ENCODE measurements around the gene SRC.

Gene SRC

DNA sequence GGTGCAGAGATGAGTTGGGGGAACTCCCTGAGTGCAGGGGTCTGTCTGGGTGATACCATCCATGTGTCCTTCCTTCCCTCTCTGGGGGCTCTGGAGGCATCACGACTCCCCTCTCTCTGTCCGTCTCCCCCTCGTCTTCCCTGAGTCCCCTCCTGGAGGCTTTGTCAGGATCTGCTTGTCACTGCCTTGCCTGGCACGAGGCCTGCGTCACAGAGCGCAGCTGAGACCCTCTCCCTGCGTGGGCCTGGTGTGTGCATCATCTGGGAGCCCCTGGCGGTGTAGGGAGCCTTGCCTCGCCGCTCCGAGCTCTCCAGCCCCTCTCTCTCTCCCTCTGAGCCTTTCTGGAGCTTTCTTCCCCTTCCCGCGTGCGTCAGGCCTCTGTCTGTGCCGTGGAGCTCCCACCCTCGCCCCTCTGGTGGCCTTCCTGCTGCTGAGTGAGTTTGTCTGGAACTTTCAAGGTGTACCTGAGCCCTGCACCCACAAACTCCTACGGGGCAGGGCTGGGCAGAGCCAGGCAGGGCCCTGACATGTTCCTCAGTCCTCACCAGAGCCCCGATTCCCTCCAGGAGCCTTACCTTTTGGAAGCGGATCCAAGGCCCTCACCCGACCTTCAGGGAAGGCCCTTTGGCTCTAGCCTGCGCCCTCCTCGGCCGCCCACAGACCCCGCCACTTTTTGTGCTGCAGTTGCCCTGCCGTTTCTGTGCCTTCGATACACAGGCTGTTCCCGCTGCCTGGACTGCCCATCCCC is 70.3 kb downstream of the SRC start:
- DNase-seq, result no peak

DNA sequence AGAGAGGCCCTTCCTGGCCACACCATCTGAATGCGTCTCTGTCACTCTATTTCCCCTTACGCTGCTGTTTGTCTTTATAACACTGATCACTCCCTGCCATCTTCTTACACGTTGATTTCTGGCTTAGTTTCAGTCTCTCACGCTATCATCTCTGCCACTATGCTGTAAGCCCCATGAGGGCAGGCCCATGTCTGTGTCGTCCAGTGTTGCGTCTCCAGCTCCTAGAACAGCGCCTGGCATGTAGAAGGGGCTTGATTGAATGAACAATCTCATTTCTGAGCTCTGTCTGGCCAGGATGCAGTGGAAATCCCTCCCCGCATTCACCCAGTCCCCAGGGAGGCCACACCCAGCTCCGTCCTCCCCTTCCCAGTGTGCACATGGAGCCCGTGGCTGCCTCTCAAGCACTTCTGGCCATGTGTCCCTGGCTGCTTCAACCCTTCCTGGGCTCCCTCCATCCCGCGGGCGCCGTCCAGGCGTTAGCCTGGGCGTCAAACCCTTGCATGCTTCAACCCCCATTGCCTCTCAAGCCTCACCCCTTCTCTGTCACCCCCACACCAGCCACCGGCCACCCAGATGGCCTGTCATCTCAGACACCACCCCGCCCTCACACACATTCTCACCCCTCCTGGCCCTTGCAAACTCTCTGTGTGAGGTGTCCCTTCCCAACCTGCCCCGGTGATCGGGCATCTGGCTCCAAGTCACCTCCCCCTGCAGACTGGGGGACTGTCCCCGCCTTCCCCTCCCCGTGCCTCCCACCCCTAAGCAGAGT is 71.1 kb downstream of the SRC start:
- DNase-seq, result no peak

DNA sequence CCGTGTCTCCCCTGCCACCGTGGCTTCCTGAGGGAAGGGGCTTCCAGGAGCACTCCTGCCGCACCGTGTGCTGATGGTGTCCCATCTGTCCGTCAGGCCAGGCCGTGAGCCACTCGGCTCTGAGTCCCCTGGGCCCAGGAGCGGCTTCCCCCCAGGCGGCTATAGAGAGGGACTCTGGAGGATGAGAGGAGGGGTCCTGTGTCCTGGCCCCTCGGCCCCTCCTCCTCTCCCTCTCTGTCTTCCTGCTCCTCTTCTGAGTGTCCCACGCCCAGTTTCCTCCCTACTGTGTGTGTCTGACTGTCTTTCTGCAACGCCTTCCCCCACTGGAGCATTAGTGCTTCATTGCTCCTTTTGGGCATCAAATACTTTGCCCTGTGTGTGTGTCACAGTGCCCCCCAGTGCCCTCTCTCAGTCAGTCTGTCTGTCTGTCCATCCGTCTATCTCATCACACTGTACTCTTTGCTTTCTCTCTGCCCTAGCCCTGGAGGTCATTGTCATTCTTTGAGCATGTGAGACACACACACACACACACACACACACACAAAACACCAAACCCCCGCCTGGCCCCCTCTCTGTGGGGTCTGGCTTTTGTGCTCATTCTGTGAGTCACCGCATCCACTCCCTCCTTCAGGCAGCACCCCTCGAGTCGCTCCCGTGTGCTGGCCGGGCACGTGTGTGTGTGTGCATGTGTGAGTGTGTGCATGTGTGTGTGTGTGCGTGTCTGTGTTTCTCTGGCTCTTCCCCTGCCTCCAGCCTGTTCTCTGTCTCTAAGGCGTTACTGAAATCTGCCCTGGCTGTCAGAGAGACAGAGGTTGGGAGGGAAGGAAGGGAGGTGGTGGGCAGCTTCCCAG is 71.9 kb downstream of the SRC start:
- no peak for DNase-seq

DNA sequence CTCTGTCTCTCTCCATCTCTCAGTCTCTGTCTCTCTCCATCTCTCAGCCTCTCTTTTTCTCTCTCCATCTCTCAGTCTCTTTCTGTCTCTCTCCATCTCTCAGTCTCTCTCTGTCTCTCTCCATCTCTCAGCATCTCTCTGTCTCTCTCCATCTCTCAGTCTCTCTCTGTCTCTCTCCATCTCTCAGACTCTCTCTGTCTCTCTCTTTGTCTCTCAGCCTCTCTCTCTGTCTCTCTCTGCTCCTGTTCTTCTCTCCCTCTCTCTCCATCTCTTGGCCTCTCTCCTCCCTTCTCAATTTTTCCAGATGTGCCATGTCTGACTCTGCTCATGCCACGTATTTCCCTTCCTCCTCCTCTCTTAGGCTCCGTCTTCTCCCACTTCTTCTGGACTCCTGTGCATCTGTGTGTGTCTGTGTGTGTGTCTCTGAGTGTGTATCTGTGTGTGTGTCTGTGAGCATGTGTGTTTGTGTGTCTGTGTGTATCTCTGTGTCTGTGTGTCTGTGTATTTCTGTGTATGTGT is 72.7 kb downstream of the SRC start:
- no peak for DNase-seq

- no peak for DNase-seq
Observed at GRCh38 chr20:37419307-37419706, 73.4 kb downstream of the SRC start.

DNA sequence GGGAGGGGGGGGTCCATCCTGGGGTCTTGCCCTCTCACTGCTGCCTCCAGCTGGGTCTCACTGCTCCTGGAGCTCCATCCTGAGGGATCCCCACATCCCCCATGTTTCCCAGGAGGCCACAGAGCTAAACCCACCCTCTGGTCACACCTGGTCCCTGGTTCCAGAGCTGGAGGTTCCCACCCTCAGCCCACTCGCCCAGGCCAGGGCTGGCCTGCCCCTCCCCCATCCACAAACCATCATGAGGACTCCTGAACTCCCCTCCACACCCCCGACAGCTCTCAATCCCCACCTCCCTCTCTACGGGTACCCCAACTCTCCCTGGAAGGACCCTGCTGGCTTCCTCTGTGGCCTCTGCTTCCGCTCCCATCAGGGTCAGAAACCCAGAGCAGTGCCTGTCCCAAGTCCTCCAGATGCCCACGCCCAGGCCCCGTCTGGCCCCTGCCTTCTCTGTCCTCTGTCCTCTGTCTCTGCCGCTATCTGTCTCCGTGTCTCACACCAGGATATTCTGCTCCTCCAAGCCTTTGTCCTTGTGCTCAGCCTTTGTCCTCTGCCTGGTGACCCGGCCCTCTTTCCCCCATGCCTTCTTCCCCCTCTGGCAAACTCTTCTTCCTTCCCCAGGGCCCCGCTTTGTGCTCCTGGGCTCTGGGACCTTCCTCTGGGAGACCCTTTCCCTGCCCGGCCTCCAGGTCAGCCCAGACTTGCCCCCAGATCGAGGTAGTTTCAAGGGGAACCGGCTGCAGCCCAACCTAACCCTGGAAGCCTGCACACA is 74.0 kb downstream of the SRC start:
- no peak for DNase-seq

DNA sequence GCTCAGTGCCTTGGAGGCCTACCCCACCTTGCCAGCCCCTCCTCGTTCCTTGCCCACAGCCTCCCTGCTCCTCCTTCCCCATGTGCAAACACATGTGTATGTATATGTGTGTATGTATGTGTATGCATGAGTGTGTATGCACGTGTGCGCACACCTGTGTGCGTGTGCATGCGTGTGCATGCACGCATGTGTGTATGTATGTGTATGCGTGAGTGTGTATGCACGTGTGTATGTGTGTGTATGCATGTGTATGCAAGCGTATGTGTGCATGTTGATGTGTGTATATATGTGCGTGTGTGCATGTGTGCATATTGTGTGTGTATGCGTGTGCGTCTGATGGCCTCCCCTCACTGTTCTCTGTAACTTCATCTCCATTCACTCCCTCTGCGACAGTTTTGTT is 74.7 kb downstream of the SRC start:
- no peak for DNase-seq

- DNase-seq, result no peak
Observed at GRCh38 chr20:37421060-37421905, 75.3 kb downstream of the SRC start.

DNA sequence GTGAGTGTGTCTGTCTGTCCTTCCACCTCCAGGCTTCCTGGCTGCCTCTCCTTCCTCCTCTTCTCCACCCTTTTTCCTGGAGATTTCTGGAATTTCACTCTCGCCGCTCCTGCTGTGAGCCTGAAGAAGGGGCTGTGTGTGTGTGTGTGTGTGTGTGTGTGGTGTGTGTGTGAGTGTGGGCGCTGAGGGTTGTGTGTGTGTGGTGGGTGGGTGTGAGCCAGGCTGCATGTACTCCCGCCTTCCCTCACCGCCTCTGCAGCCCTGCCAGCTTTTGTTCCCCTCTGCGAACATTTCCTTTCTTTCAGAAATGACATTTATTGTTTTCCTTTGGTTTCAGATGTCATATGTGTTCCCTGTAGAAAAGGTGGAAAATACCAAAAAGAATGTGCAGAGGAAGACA is 76.0 kb downstream of the SRC start:
- DNase-seq, result no peak

- DNase-seq, result no peak
Observed at GRCh38 chr20:37422791-37423286, 76.9 kb downstream of the SRC start.

GRCh38 chr20:37423545-37423944 is 77.6 kb downstream of the SRC start:
- no peak for DNase-seq

DNA sequence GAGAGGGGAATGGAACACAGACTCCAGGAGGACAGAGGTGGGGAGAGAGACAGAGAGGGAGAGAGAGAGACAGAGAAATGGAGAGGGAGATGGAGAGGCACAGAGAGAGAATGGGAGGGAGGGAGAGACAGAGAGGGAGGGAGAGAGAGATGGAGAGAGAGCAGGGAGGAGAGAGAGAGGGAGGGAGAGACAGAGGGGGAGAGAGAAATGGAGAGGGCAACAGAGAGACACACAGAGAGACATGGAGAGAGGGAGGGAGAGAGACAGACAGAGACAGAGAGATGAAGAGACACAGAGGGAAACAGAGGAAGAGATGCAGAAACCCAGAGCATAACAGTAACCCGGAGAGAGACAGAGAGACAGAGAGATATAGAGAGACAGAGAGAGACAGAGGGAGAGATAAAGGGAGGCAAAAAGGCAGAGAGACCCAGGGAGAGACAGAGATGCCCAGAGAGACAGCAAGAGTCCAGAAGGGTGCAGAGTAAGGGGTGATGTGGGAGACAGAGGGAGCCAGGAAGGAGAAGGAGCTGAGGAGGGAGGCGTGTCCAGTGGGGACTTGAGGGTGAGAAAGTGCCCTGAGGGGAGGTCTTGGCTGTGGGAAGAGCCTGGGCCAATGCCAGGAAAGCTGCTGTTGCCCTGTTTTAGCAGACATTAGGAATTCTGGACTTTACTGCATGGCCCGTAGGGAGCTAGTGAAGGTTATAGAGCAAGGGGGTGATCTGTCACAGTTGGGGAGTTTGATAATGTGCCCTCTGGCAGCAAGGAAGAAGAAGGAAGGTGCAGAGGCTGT is 78.3 kb downstream of the SRC start:
- no peak for DNase-seq

DNA sequence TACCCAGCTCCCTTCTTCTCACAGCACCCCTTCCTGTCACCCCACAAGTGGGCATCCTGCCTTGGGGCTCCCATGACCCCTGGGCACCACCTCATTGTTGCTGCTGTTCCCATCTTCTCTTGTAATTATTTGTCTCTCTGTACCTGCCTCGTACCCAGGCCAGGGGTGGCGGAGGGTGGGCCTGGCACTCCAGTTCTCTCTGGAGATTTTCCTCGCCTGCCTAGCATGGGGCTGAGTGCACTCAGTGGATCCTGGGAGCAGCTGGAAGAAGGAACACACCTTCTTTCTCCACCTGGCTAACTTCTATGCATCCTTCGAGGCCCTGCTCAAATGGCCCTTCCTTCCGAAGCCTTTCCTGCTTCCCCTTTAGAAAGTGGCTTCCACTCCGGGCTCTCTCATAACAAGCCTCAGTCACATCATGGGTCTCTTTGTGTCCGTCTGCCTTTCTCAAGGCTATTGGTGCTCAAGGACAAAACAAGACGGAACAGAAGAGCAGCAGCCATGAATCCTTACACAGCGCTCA is 79.2 kb downstream of the SRC start:
- DNase-seq, result no peak

DNA sequence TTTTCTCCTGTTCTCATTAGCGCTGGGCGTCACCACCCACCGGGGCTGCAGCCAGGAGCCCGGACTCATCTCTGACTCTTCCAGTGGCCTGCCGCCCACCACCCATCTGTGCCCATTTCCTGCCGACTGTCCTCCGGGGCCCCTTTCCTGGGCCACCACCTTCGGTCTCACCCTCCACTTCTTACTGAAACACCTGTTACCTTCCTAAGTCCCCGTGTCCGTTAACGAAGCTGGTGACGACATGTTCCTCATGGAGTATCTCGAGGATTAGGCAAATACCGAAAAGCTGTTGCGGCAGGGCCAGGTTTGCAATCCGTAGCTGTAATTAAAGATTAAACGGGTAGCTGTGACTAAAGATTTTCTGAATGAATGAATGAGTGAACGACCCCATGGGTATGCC is 80.2 kb downstream of the SRC start:
- no peak for DNase-seq

DNA sequence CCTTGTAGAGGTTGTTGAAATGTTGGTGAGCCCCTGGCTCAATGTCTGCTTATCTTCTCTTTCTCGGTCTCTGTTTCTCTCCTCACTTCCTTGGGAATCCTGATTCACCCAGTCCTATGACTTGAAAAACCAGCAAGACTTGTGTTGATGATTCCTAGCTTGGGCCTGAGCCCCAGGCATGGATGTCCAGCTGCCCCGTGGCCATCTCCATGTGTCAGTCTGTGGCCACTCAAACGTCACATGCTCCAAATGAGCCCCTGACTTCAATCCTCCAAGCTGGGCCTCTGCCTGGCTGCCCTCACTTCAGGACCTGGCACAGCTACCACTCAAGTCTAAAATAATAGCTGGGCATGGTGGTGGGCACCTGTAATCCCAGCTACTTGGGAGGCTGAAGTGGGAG is 81.0 kb downstream of the SRC start:
- no peak for DNase-seq

- no peak for DNase-seq
Observed at GRCh38 chr20:37430044-37430443, 84.1 kb downstream of the SRC start.

DNA sequence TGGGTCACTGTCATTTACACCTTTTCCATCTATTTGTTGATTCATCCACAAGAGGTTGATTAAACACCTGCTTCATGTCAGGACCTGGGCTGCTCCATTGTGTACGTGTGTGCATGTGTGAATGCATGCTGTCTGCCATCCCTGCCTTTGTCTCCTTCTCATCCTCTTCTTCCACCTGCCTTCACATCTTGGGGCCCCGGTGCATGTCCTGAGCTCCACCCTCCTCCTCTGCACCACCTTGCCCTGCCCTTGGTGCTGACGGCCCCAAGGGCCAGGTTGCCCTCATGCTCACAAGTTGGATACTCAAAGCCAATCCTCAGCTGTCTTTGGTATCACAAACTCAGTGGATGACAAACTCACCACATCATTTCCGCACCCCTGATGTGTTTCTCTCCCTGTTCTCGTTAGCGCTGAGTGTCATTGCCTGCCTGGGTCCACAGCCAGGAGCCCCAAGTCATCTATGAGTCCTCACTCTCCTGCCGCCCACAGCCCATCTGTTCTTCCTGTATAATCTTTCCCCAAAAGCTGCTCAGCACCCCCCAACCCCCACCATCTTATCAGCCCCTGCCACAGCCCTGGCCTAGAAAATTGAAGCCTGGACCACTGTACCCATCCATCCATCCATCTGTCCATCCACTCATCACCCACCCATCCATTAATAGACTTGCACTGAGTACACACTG is 85.0 kb downstream of the SRC start:
- DNase-seq, result no peak

GRCh38 chr20:37431786-37432185 is 85.8 kb downstream of the SRC start:
- DNase-seq, result no peak

DNA sequence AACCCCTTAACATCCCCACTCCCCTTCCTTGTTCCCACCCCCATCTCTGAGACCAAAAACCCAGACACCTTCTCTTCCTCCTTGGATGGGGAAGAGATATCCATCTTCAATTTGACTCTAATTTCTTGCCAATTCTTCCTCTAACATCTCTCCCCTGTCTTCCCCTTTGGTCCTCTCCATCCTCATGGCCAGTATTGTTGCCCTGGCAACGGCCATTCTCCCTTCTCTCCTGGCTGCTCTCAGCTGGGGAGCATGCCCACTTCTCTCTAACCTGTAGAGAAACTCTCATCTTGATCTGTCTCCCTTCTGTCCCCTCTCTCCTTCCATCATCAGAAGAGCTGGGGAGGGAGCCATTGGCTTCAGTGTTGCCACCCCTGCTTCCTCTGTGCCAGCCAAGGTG is 86.7 kb downstream of the SRC start:
- no peak for DNase-seq

DNA sequence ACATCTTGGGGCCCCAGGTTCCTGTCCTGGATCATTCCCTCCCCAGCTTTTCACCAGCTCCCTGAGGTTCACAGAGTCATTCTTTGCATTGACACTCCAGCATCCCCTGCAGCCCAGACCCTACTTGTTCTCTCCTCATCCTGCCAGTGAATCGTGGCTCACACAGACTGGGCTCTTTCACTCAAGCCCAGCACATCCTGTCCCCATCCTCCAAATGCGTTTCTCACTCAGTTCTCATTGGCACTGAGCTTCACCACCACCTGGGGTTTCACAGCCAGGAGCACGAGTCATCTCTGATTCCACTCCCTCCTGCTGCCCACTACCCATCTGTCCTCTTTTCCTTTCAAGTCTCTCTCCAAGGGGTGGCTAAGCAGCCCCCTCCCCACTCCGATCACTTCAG is 89.7 kb downstream of the SRC start:
- DNase-seq, result no peak
